GM10266 (cell line): ENCODE results near the gene RNASEH2A.
"Not testable (repeated sequence)": the region's sequence is repeated elsewhere in the genome, so short reads cannot be mapped to it uniquely, and the experiment has no call there.

ENCODE experiments used
- DNase-seq: peaks from one replicate; pipeline ENCODE4 v3.0.0; 2012; ENCODE audit errors: extremely low spot score
- TF ChIP-seq, protein P1 (sequence below): IDR thresholded peaks from 2 replicates; pipeline ENCODE4 v1.5.1; 2012; ENCODE audit warnings: mild to moderate bottlenecking, low read depth; ENCODE audit not compliant: control insufficient read depth, insufficient read depth; ENCODE audit errors: missing control alignments

RNASEH2A gene

DNA sequence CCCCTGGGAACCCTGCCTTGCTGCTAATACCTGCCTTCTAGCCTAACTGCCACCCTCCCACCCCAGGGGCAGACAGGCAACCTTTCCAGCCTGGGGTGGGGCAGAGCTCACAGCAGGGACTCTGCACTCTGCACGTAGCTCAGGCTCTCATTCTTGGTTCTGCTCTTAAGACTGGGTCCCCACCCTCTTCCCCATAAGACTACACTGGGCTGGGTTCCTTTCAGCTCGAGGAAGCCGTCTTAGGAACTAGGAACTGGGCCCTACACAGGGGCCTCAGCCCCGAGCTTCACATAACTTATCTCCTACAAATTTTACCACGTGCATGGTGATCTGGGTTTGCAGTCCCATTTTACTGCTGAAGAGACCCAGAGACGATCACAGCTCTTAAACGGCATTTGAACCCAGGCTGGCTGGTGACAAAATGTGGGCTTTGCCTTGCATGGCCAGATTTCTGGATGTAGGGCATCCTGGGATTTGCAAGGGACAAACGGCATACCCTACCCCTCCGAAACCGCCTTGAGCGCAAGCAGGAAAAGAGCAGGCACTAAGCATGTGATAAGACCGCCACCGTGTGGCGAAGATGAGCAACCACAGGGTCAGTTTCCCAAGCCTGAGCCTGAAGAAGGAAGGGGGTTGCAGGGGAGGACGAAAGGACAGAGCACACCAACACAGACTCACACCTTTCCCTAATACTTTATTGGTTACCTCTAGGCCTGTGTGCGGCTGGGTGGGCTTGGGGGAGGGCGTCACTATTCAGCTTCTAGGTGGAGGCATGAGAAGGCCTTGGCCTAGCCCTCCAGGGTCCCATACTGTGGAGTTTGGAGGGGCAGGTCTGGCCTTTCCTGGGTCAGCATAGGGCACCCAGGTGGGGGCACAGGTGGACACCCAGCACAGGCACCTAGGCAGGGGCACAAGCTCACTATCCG lies 10.0 kb upstream of the RNASEH2A start:
- DNase-seq: peak; percentile 78
- TF ChIP-seq, protein P1, sequence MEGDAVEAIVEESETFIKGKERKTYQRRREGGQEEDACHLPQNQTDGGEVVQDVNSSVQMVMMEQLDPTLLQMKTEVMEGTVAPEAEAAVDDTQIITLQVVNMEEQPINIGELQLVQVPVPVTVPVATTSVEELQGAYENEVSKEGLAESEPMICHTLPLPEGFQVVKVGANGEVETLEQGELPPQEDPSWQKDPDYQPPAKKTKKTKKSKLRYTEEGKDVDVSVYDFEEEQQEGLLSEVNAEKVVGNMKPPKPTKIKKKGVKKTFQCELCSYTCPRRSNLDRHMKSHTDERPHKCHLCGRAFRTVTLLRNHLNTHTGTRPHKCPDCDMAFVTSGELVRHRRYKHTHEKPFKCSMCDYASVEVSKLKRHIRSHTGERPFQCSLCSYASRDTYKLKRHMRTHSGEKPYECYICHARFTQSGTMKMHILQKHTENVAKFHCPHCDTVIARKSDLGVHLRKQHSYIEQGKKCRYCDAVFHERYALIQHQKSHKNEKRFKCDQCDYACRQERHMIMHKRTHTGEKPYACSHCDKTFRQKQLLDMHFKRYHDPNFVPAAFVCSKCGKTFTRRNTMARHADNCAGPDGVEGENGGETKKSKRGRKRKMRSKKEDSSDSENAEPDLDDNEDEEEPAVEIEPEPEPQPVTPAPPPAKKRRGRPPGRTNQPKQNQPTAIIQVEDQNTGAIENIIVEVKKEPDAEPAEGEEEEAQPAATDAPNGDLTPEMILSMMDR: peak; percentile 97

DNA sequence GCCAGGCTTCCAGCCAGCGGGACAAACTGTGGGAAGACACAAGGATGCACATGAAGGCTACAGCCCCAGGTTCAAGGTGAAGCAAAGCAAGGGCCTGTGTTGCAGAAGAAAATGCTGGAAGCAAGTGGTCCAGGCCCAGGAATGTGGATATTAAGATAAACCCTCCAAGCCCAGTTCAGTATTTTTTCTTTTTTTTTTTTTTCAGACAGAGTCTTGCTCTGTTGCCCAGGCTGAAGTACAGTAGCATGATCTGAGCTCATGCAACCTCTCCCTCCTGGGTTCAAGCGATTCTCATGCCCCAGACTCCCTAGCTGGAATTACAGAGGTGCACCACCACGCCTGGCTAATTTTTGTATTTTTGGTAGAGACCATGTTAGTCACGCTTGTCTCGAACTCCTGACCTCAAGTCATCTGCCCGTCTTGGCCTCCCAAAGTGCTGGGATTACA lies 9.2 kb upstream of the RNASEH2A start:
- TF ChIP-seq, protein P1: no peak
- no peak for DNase-seq

DNA sequence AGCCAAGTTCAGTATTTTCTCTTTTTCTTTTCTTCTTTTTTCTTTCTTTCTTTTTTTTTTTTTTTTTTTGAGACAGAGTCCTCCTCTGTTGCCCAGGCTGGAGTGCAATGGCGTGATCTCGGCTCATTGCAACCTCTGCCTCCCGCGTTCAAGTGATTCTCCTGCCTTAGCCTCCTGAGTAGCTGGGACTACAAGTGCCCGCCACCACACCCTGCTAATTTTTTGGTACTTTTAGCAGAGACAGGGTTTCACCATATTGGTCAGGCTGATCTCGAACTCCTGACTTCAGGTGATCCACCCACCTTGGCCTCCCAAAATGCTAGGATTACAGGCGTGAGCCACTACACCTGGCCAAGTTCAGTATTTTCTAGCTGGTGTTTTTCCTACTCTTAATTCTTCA lies 8.8 kb upstream of the RNASEH2A start:
- DNase-seq: not testable (repeated sequence)

DNA sequence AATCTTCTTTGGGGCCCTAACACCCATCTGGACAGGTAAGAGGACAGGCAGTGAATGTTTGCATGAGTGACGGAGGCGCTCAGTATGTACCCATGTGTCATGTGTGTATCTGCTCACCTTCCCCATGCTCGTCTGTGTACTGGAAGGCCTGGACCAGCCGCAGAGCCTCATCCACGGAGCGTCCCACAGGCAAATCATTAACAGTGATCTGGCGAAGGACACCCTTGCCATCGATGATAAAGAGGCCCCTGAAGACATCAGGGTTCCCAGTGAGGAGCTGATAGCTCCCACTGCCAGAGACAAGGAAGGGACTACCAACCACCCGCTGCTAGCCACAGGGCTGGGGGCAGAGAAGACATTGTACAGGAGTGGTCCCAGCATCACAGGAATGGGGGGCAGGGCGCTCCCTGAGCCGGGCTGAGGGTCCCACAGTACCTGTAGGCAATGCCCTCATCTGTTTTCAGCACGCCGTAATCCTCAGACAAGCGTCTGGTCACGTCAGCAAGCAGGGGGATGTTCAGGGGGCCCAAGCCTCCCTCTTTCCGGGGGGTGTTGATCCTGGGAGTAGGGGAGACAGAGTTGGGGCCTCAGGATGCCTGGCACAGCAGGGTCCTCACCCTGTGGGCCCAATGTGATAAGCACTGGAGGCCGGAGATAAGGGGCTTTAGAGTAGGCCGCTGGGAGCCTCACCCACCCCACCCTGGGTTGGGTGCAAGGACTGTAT lies 6.5 kb upstream of the RNASEH2A start:
- no peak for DNase-seq
- TF ChIP-seq, protein P1: no peak

DNA sequence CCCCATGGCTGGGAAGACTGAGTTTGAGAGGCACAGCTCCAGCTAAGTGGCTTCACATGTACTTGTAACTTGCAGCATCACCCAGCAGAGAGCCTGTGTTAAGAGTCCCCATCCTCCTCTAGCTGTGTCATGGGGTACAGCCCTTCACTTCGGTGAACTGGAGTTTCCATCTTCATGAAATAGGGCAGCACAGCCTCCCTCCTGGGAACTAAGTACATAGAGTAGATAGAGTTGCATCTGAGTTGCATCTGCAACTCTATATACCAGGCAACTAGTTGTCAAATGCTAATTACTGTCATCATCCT lies 6.0 kb upstream of the RNASEH2A start:
- TF ChIP-seq, protein P1: no peak
- no peak for DNase-seq

DNA sequence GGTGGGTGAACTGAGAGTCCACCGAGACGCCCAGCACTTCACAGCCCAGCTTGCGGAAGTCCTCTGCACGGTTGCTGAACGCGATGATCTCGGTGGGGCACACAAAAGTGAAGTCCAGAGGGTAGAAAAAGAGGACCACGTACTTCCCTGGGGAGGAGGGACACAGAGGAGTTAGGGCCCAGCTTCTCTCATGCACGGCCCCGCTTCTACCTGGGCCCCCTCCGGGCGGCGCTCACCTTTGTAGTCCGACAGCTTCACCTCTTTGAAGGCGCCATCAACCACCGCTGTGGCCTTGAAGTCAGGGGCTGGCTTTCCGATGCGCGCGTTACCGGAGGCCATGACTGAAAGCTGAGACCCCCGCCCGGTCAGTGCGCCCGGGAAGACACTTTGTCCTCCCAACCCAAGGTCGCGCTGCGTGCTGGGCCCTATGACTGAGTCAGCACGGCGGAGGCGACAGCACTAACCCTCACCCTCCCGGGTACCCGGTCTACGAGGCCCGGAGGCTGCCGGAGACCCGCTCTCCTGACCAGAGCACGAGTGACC lies 5.4 kb upstream of the RNASEH2A start:
- no peak for DNase-seq
- TF ChIP-seq, protein P1: peak; percentile 14

DNA sequence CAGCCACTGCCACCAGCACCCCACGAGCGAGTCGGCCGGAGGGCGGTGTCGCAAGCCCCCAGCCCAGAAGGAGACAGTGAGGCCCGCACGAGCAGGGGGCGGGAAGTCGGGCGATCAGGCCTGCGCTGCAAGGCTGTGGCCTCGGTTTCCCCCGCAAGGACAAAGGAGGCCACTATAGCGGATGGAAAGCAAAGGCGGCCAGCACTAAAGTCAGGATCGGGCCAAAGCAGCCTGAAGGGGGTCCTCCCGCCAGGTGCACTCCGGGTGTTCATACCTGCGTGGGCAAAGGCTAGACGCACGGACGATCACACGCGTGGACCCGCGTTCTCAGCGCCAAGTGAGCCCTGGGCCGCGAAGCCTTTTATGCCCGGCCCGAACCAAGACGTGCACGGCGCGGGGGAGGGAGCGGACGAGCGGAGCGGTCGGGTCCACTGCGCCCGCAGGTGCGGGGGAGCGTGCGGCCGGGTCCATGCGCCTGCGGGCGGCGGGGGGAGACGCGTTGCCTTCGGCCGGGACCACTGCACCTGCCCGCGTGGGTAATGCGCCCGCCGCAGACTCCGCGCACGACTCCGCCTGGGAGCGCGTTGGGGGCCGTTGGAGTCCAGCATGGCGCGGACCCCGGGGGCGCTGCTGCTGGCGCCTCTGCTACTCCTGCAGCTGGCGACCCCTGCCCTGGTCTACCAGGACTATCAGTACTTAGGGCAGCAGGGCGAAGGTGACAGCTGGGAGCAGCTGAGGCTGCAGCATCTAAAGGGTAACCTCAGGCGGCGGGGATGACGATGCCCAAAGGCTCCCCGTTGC lies 4.7 kb upstream of the RNASEH2A start, which contains the start of the genes PRDX2 and THSD8:
Gene PRDX2 (minus strand): TSS at position 335 of the 801 bp plus-strand sequence. CDS start 539 bp downstream, outside the sequence.
Gene THSD8 (plus strand): TSS at position 604 of the 801 bp plus-strand sequence. CDS start 3 bp downstream, at position 607.
- DNase-seq: peak; percentile 85
- TF ChIP-seq, protein P1: no peak
